Karpas-422 (cell line): Measurements from ENCODE around the gene PLPPR1. TPM values are rescaled to one million over a fixed set of nuclear protein-coding genes. Genes with fewer than 3 reads are reported as not detected.

Experiments
- DNase-seq: peaks from one replicate; pipeline ENCODE4 v3.0.0-alpha.2; 2015
- H2AFZ ChIP-seq: fragments of 200-600 bp; sonication (generic); 2 replicates; pipeline ENCODE4 v1.6.1; 2014; ENCODE audit warnings: antibody characterized with exemption, low read length, mixed read lengths
- H3K27ac ChIP-seq: fragments of 200-600 bp; sonication (generic); 2 replicates; pipeline ENCODE4 v1.5.1; 2014; ENCODE audit warnings: mild to moderate bottlenecking, low read length, moderate library complexity
- H3K27me3 ChIP-seq: fragments of 200-600 bp; sonication (generic); 2 replicates; pipeline ENCODE4 v1.6.1; 2014; ENCODE audit warnings: low read length, mixed read lengths
- H3K36me3 ChIP-seq: fragments of 200-600 bp; sonication (generic); 2 replicates; pipeline ENCODE4 v1.6.1; 2014; ENCODE audit warnings: low read length, mixed read lengths; ENCODE audit not compliant: insufficient read depth
- H3K4me1 ChIP-seq: fragments of 200-600 bp; sonication (generic); 2 replicates; pipeline ENCODE4 v1.6.1; 2014; ENCODE audit warnings: mild to moderate bottlenecking, low read length, mixed read lengths
- H3K4me2 ChIP-seq: fragments of 200-600 bp; sonication (generic); 2 replicates; pipeline ENCODE4 v1.6.1; 2014; ENCODE audit warnings: low read length, low read depth, mild to moderate bottlenecking; ENCODE audit not compliant: poor library complexity, severe bottlenecking
- H3K4me3 ChIP-seq: fragments of 200-600 bp; sonication (generic); 2 replicates; pipeline ENCODE4 v1.5.1; 2014; ENCODE audit warnings: mild to moderate bottlenecking, antibody characterized with exemption, low read length, mixed read lengths
- H3K79me2 ChIP-seq: fragments of 200-600 bp; sonication (generic); 2 replicates; pipeline ENCODE4 v1.6.1; 2014; ENCODE audit warnings: mild to moderate bottlenecking, low read length, mixed read lengths
- H3K9ac ChIP-seq: fragments of 200-600 bp; sonication (generic); 2 replicates; pipeline ENCODE4 v1.6.0; 2014; ENCODE audit warnings: low read length
- H3K9me2 ChIP-seq: fragments of 200-600 bp; sonication (generic), shearing (Covaris generic); replicated peaks from 2 replicates; pipeline ENCODE4 v1.6.0; 2014; ENCODE audit warnings: mild to moderate bottlenecking, low read length, moderate library complexity; ENCODE audit not compliant: insufficient read depth
- H3K9me3 ChIP-seq: fragments of 300-700, 200-600 bp; sonication (generic); 2 replicates; pipeline ENCODE4 v1.6.1; 2014; ENCODE audit warnings: low read length, mixed read lengths
- H4K20me1 ChIP-seq: fragments of 200-600 bp; sonication (generic); 2 replicates; pipeline ENCODE4 v1.6.1; 2014; ENCODE audit warnings: mild to moderate bottlenecking, antibody characterized with exemption, low read length, low read depth; ENCODE audit not compliant: insufficient read depth
- total RNA-seq: library from RNA; depleted of rRNA; stranded (reverse); fragments of >200 nt; shearing (Covaris generic); gene quantifications from 2 replicates; pipeline ENCODE4 v1.2.3, GENCODE V29; 2014; ENCODE audit warnings: low replicate concordance

The PLPPR1 gene
- total RNA-seq, 1 experiment from 2014 or later = not detected

DNA sequence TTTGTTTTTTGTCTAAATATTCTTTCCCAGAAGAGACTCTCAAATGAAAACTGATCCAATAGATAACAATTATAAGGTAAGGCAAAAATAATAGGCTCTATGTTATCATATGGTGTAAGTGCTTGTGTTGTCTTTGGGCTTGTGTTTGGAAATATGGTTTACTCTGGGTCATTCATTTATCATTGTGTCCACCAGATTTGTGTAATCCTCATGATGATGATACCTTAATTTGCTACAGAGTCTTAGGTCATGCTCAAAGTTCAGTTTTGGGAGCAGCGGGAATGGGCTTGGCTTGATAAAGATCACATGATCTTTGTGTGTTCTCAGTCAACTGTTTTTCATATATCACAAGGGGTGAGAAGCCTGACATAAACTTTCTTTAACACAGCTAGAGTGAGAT, 34.2 kb downstream of the PLPPR1 start:
- DNase-seq = no peak
- Histone ChIP-seq H3K4me3 (no peak overlapping the region), H3K4me2 (no peak overlapping the region), H3K27ac (no peak overlapping the region), H2AFZ (no peak overlapping the region), H3K9ac (no peak overlapping the region), H4K20me1 (no peaks in the 10 kb centered on the region), H3K9me3 (no peaks in the 10 kb centered on the region), H3K27me3 (no peaks in the 10 kb centered on the region), H3K79me2 (no peaks in the 10 kb centered on the region), H3K9me2 (no peaks in the 10 kb centered on the region), H3K36me3 (no peaks in the 10 kb centered on the region), H3K4me1 (no peaks in the 10 kb centered on the region)

DNA sequence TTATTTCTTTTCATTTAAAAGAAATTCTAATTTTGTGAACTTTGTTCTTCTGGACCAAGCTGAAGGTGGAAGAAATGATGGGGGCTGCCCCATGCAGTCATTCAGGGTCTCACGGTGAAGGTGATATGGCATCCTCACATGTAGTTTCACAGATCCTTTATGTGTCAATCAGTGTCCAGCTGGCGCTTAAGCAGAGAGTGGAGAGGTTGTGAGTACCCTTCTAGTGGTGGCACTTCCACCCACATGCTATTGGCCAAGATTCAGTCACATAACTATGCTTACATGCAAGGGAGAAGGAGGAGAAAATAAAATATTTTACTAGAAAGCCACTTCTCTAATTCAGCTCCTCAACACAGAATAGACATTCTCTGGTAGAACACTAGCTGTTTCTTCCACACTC, 34.7 kb downstream of the PLPPR1 start:
- no peak overlapping the region for H2AFZ ChIP-seq
- H3K4me3 ChIP-seq = no peak overlapping the region
- DNase-seq = no peak
- H3K9ac ChIP-seq = no peak overlapping the region
- H3K27ac ChIP-seq = no peak overlapping the region
- H3K79me2 ChIP-seq = no peaks in the 10 kb centered on the region
- H3K4me1 ChIP-seq = no peaks in the 10 kb centered on the region
- no peaks in the 10 kb centered on the region for H3K36me3 ChIP-seq
- no peaks in the 10 kb centered on the region for H3K9me2 ChIP-seq
- no peaks in the 10 kb centered on the region for H3K9me3 ChIP-seq
- H3K27me3 ChIP-seq = no peaks in the 10 kb centered on the region
- H4K20me1 ChIP-seq = no peaks in the 10 kb centered on the region
- no peak overlapping the region for H3K4me2 ChIP-seq

DNA sequence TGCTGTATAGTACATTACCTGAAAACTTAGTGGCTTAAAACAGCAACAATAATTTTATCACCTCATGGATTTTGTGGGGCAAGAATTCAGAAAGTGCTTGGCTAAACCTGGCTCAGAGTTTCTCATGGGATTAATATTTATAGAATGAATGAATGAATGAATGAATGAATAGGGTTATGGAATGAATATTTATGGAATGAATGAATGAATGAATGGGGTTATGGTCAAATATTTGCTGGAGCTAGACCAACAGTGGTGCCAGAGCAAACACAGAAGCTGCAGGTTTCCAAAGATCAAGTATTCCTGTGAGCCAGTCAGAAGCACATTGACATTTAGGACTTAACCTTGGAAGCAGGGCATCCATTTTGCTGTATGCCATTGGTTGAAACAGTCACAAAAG, 35.7 kb downstream of the PLPPR1 start:
- Histone ChIP-seq H3K4me1 (no peaks in the 10 kb centered on the region), H3K27me3 (no peaks in the 10 kb centered on the region), H3K9ac (no peak overlapping the region), H3K9me3 (no peaks in the 10 kb centered on the region), H2AFZ (no peak overlapping the region), H4K20me1 (no peaks in the 10 kb centered on the region), H3K4me3 (no peak overlapping the region), H3K4me2 (no peak overlapping the region), H3K27ac (no peak overlapping the region), H3K36me3 (no peaks in the 10 kb centered on the region), H3K9me2 (no peaks in the 10 kb centered on the region), H3K79me2 (no peaks in the 10 kb centered on the region)
- no peak for DNase-seq

DNA sequence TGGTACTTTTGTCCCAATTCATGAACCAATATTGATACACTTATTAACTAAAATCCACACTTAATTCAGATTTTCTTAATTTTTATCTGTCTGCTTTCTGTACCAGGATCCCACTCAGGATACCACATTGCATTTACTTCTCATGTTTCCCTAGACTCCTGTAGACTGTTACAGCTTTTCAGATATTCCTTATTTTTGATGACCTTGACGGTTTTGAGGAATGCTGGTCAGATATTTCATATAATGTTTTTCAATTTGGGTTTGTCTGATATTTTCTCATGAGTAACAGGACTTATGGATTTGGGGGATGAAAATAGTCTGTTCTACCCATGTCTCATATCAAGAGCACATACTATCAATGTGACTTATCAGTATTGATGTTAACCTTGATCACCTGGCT, 37.4 kb downstream of the PLPPR1 start:
- Histone ChIP-seq H3K27ac (no peak overlapping the region), H3K4me1 (no peaks in the 10 kb centered on the region), H3K9ac (no peak overlapping the region), H3K9me2 (no peaks in the 10 kb centered on the region), H3K4me3 (no peak overlapping the region), H4K20me1 (no peaks in the 10 kb centered on the region), H3K36me3 (no peaks in the 10 kb centered on the region), H2AFZ (no peak overlapping the region), H3K27me3 (no peaks in the 10 kb centered on the region), H3K79me2 (no peaks in the 10 kb centered on the region), H3K9me3 (no peaks in the 10 kb centered on the region), H3K4me2 (no peak overlapping the region)
- DNase-seq = no peak

DNA sequence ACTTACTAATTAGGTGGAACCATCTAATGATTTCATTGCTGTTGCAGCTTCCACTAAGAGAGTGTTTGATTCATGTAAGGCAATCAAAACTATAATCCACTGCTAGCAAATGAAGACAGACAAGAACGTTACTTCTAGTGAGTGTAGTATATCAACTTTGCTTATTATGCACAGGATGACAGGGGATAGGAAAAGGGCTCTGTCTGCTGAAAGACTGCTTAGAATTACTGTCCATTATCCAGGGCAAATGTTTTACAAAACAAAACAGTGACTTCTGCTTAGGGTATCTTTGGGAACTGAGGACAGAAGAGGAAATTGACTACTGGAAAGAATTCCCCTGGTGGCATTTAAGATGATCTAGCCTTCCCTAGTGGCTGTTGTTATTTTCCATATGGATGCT, 40.2 kb downstream of the PLPPR1 start:
- H4K20me1 ChIP-seq = no peaks in the 10 kb centered on the region
- H3K27me3 ChIP-seq = no peaks in the 10 kb centered on the region
- H3K79me2 ChIP-seq = no peaks in the 10 kb centered on the region
- no peaks in the 10 kb centered on the region for H3K4me1 ChIP-seq
- no peak overlapping the region for H3K27ac ChIP-seq
- no peak for DNase-seq
- H2AFZ ChIP-seq = no peak overlapping the region
- no peak overlapping the region for H3K4me2 ChIP-seq
- H3K9me2 ChIP-seq = no peaks in the 10 kb centered on the region
- no peak overlapping the region for H3K4me3 ChIP-seq
- no peaks in the 10 kb centered on the region for H3K36me3 ChIP-seq
- no peaks in the 10 kb centered on the region for H3K9me3 ChIP-seq
- H3K9ac ChIP-seq = no peak overlapping the region

GRCh38 chr9:101072259-101072658, 43.7 kb downstream of the PLPPR1 start:
- Histone ChIP-seq H3K27ac (no peak overlapping the region), H3K79me2 (no peaks in the 10 kb centered on the region), H3K4me3 (no peak overlapping the region), H3K9me2 (no peaks in the 10 kb centered on the region), H3K9ac (no peak overlapping the region), H2AFZ (no peak overlapping the region), H3K36me3 (no peaks in the 10 kb centered on the region), H3K9me3 (no peaks in the 10 kb centered on the region), H4K20me1 (no peaks in the 10 kb centered on the region), H3K27me3 (no peaks in the 10 kb centered on the region), H3K4me1 (no peaks in the 10 kb centered on the region), H3K4me2 (no peak overlapping the region)
- DNase-seq = no peak

DNA sequence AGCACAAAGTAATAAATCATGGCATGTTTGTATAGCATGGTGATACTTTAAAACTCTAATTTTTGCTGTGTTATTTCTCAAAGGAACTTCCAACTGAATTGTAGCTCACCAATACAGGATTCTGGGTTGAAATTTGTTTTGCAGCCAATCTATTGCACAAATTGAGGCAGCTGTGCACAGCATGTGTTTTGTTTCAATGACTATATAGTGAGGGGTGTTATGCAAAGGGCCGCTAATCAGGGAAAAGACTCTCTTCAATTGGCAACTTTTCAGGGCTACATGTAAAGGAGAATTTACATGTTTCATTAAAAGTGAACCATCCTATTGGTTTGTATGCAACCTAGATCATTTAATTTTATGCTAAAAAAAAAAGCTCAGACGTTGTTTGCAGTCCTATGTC, 44.6 kb downstream of the PLPPR1 start:
- Histone ChIP-seq H3K4me2 (no peak overlapping the region), H4K20me1 (no peaks in the 10 kb centered on the region), H3K9me3 (no peaks in the 10 kb centered on the region), H3K79me2 (no peaks in the 10 kb centered on the region), H3K27ac (no peak overlapping the region), H2AFZ (no peak overlapping the region), H3K27me3 (no peaks in the 10 kb centered on the region), H3K36me3 (no peaks in the 10 kb centered on the region), H3K4me3 (no peak overlapping the region), H3K4me1 (no peaks in the 10 kb centered on the region), H3K9ac (no peak overlapping the region), H3K9me2 (no peaks in the 10 kb centered on the region)
- no peak for DNase-seq

DNA sequence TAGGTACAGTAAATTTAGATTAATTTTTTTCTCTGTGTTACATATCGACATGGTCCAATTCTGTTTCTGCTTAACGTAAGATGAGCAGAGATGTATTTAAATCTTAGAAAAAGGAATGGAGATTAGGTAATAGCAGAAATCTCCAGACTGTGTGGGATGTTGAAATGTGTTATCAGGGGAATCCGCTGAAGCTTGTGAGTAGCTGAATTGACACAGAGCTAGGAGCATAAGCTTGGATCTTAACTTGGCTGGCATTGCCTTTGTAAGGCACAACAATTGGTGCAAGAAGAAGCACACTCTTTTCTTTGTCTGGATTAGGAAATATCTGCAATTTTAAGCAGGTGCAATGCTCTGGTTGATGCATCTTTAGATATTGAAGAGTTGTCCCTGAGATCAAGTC, 53.1 kb downstream of the PLPPR1 start:
- no peaks in the 10 kb centered on the region for H3K4me1 ChIP-seq
- H3K9ac ChIP-seq = no peak overlapping the region
- H4K20me1 ChIP-seq = no peaks in the 10 kb centered on the region
- no peak overlapping the region for H3K4me3 ChIP-seq
- no peaks in the 10 kb centered on the region for H3K79me2 ChIP-seq
- no peaks in the 10 kb centered on the region for H3K27me3 ChIP-seq
- no peak overlapping the region for H2AFZ ChIP-seq
- H3K9me2 ChIP-seq = no peaks in the 10 kb centered on the region
- no peaks in the 10 kb centered on the region for H3K9me3 ChIP-seq
- no peak overlapping the region for H3K4me2 ChIP-seq
- H3K36me3 ChIP-seq = no peaks in the 10 kb centered on the region
- H3K27ac ChIP-seq = no peak overlapping the region
- no peak for DNase-seq
